ENCODE measurements around the gene LPO.

The LPO gene

GRCh38 chr17:58262149-58262548 is 23.8 kb downstream of the LPO start:
- no peak for DNase-seq (ENCODE audit: low read depth in 2 of 2)

DNA sequence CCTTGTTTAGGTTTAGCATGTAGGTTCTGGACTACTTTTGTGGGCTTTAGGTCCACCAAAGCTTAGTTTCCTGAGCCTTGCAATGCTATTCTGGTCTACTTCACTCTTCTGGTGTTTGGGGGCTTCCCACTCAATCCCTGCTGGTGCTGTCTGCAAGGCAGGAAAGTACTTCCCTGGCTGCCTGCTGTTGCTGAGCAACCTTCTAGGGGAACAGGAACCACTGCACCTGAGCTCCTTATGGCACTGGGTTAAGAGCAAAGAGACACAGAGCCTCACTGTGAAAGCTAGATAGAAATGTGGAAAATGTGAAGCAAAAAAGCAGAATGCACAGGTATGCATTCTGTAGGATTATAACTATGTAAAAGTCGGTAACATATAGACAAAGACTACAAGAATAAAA is 25.4 kb downstream of the LPO start:
- DNase-seq (ENCODE audit: low read depth in 2 of 2): no peak

- DNase-seq (ENCODE audit: low read depth in 2 of 2): no peak
These were observed 26.2 kb downstream of the LPO start for GRCh38 chr17:58264407-58265103.

GRCh38 chr17:58265271-58265670 is 26.9 kb downstream of the LPO start:
- DNase-seq (ENCODE audit: low read depth in 2 of 2): no peak

GRCh38 chr17:58265902-58266875 is 27.8 kb downstream of the LPO start:
- no peak for DNase-seq (ENCODE audit: low read depth in 2 of 2)

DNA sequence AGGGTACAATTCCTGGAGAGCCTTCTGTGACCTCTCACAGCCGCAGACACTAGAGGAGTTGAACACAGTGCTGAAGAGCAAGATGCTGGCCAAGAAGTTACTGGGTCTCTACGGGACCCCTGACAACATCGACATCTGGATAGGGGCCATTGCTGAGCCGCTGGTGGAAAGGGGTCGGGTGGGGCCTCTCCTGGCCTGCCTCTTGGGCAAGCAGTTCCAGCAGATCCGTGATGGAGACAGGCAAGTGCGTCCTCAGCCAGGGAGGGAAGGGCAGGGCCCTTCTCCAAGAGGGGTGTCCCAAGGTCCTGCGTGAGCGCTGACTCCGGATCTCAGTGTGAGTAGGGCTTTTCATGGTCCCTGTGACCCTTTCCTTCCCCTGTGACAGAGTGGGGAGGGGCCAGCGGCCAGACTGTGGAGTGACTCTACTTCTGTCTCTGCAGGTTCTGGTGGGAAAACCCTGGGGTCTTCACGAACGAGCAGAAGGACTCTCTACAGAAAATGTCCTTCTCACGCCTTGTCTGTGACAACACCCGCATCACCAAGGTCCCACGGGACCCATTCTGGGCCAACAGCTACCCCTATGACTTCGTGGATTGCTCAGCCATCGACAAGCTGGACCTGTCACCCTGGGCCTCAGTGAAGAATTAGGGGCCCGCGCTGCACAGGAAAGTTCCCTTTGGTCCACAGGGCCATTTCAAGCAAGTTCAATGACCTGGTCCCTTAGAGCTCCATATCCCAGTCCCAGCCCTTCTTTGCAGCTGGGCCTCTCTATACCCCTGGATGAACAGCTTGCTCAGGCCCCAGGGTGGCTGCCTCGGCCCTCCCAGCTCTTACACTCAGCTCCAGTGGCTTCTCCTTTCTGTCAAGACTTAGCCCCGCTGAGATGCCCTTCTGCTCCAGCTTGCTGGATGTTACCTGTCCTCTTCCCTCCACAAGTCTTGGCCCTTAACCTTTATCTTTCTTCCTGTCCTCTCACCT is 29.3 kb downstream of the LPO start:
- no peak for DNase-seq (ENCODE audit: low read depth in 2 of 2)

GRCh38 chr17:58268326-58268725 is 29.9 kb downstream of the LPO start:
- DNase-seq (ENCODE audit: low read depth in 2 of 2): no peak

DNA sequence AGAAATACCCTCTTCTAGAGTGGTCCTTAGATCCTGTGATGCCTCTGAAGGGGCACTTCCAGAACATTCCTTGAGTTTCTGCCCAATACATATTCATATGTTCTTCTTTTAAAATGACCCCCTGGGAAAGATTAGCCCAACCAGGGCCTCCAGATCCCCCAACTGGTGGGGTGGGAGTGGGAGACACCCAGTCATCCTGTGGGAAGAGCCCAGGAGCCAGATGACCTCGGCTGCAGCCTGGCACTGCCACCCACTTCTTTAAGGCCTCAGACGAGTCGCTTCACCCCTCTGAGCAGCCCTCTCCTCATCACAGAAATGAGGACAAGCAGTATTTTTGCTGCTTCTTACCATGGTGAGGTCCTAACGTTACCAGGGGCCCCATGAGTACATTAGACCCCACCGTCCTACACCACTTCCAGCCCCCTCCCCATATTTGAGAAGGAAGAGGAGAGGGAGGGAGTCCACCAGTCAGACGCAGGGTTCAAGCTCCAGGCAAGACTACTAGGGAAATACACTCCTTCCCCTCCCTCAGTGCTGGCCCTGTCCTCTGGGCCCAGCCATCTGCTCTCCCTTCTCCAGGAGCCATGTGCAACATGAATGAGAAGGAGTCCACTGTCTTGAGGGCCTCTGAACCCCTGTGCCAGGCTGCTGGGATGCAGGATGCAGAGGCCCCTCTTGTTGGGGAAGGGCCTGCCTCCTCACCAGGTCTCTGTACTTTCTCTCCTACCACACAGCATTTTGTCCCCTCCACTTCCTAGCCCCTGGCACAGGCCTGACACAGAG is 30.6 kb downstream of the LPO start:
- no peak for DNase-seq (ENCODE audit: low read depth in 2 of 2)

- no peak for DNase-seq (ENCODE audit: low read depth in 2 of 2)
These were observed 31.3 kb downstream of the LPO start for GRCh38 chr17:58269557-58270291.

GRCh38 chr17:58270476-58271215 is 32.3 kb downstream of the LPO start:
- DNase-seq (ENCODE audit: low read depth in 2 of 2): no peak

- no peak for DNase-seq (ENCODE audit: low read depth in 2 of 2)
These were observed 33.0 kb downstream of the LPO start for GRCh38 chr17:58271216-58271931.

DNA sequence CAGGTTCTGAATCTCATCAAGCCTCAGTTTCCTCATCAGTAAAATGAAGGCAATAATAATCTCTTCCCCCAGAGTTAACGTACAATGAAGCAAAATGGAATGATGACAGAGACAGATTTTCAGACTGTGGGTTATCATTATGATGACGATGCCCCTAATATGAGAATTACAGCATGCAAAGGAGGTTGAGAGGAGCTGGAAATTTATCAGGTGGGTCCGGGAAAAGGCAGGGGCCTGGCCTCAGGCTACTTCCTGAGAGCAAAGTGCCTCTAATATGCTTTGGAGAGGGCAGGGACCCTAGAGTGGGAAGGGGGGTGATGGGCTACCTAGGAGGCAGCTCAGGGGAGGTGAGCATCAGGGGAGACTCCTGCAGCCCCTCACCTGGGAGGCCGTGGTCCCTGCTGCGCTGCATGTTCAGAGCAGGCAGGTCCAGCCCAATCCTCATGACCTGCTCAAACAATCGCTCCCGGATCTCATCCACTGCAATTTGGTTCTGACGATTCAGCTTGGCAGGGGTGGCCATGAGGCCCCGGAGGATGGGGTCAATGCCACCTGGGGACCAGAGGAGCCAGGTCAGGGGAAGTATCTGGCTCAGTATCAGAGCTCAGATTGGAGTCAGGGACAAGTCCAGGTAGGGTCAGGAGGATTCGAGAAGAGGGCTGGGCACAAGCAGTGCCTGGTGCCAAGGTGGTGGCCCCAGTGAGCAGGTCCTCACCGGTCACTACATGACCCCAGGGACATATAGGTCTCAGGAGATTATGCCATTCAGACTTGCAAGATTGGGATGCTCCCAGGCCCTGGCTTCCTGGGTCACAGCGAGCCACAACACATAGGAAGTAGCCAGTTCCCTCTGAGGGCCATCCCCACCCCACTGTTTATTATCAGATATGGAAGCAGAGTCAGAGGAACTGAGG is 34.2 kb downstream of the LPO start:
- DNase-seq (ENCODE audit: low read depth in 2 of 2): no peak

DNA sequence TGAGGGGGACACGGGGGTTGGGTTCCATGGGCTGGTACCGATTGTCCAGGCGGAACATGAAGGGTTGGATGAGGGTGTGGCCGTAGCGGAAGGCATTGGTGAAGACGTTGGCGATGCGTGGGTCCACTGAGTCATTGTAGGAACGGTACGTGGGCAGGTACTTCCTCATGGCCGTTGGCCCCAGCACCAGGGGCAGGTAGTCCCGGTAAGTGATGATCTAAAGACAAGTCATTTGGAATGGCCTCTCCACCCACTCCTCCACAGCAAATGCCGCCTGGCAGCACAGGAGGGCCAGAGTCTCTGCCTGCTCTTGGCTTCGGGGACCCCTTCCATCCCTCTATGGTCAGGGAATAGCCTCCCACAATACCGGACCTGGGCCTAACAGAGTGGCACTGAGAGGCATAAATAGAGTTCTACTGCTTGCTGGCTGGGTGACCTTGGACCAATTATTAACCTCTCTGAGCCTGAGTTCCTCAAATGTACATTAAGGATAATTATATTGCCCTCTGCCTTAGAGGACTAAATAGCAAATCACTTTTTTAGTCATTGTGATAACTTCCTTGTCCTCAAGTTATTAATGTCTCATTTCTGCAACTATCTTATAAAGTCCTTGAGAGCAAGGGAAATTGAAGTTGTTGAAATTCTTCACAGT is 35.2 kb downstream of the LPO start:
- DNase-seq (ENCODE audit: low read depth in 2 of 2): no peak

- DNase-seq (ENCODE audit: low read depth in 2 of 2): no peak
These were observed 37.0 kb downstream of the LPO start for GRCh38 chr17:58275417-58275816.

DNA sequence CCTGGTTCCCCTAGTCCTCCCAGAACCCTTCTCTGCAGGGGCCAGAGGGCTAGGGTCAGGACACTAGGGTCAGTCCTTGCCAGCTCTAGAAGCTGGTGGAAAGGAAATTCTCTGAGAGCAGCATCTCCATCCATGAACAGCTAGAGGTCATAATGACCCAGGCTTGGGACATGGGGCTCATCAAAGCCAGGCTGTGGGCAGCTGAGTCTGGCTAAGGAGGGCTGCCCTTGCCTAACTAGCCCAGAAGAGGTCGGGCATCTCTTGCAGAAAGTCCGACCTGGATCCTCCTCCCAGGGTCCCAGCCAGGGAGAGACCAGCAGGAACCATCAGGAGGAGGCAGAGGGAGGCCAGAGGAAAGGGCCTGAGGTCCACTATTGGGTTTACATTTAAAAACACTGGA is 38.0 kb downstream of the LPO start:
- DNase-seq (ENCODE audit: low read depth in 2 of 2): no peak

GRCh38 chr17:58277107-58277801 is 38.9 kb downstream of the LPO start:
- DNase-seq (ENCODE audit: low read depth in 2 of 2): no peak

Data from stimulated activated CD8-positive, alpha-beta memory T cell treated with anti-CD3 and anti-CD28 coated beads, Interleukin-2, amount 100 ng/mL, for 1 hour (primary cell).